GM12892 (cell line): ENCODE results near the gene JAM2.

Experiments
- POLR2A ChIP-seq: IDR thresholded peaks from 2 replicates; pipeline ENCODE4 v1.6.1; 2011; ENCODE audit warnings: low read depth, low read length, control low read depth
- POLR2AphosphoS5 ChIP-seq: IDR thresholded peaks from 2 replicates; pipeline ENCODE4 v1.6.1; 2011; ENCODE audit warnings: low read depth, low read length, control low read depth

- no peak for TF ChIP-seq POLR2A
- TF ChIP-seq POLR2AphosphoS5: no peak
Measured at GRCh38 chr21:25649146-25649545, 10.1 kb downstream of the JAM2 start.
